HG02852 (cell line): ENCODE measurements around the gene SAE1.
"Not testable (repeated sequence)": the region's sequence is repeated elsewhere in the genome, so short reads cannot be mapped to it uniquely, and the experiment has no call there.

Source experiments
- ATAC-seq: cut with Tn5 transposase; IDR thresholded peaks from one replicate; pipeline ENCODE4 v1.9.1; 2021; ENCODE audit warnings: mild to moderate bottlenecking, moderate library complexity; ENCODE audit not compliant: unreplicated experiment

Gene SAE1

DNA sequence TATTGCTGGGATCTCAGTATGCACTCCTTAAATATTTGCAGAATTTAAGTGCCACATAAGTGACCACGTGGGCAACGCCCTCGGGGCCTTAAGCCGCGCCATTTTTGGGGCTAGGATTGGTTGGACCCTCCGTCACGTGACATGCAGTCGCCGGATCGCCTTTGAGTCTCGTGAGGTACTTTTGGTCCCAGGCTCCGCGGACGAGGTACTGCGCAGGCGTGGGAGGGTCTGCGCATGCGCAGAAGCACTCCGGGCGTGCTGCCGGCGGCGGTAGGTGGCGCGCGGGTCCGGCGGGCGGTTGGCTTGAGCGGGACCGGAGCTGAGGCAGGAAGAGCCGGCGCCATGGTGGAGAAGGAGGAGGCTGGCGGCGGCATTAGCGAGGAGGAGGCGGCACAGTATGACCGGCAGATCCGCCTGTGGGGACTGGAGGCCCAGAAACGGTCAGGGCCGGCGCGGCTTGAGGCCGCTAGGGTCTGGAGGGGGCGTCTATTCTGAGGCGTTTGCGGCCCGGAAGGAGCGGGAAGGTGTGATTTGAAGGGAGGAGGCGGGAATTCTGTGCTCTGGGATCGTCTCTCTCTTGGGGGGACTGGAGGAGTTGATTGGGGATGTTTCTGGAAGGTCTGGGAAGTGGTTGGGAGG lies at the start of gene SAE1:
Gene SAE1, plus strand, starts transcription at position 247 of the 639 bp plus-strand sequence. Its CDS starts 96 bp downstream, at position 343.
- peak; percentile 68 for ATAC-seq

DNA sequence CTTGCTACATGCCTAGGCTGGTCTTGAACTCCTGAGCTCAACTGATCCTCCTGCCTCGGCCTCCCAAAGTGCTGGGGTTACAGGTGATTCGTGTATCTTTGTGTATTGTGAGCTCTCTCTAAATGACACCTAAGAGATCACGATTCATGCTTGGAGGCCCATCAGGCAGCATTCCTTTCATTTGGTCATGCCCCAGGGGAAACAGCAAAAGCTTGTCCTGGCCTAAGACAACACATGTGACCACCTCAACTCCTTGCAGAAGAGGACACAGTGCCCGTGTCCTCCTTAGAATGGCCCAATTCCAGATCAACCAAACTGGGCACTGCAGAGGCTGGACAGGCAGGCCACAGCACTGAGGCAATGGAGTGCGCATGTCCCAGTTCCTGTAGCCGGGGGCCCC lies 49.5 kb upstream of the SAE1 start:
- ATAC-seq, result no peak

- ATAC-seq, result no peak
Observed at GRCh38 chr19:47082493-47082892, 48.1 kb upstream of the SAE1 start.

GRCh38 chr19:47084879-47085439 lies 45.7 kb upstream of the SAE1 start:
- no peak for ATAC-seq

GRCh38 chr19:47086280-47086679 lies 44.4 kb upstream of the SAE1 start:
- ATAC-seq, result no peak

DNA sequence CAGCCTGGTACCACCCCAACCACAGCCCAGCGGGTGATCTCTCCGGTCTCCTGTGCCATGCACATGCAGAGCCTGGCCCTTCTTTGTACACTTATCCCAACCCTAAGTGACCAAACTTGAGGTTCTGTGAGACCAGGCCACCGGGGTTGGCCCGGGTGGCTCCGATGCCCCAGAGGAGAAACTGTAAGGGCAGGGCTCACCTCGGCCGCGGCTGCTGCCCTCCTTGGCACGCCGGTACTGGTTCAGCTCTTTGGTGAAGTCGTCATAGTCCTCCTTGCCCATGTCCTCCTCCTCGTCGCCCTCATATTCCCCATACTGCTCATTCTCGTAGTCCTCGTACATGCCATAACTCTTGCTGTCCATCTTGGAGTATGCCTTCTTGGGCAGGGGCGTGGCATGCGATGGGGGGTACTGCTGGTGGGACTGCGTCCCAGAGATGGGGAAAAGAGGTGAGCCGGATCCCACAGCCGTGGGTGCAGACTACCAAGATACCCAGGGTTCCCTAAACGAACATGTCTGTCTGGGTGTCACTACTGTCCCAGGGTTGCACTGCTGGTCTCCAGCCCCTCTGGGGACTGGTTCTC lies 40.8 kb upstream of the SAE1 start:
- ATAC-seq, result no peak

- no peak for ATAC-seq
Observed at GRCh38 chr19:47093254-47093653, 37.4 kb upstream of the SAE1 start.

DNA sequence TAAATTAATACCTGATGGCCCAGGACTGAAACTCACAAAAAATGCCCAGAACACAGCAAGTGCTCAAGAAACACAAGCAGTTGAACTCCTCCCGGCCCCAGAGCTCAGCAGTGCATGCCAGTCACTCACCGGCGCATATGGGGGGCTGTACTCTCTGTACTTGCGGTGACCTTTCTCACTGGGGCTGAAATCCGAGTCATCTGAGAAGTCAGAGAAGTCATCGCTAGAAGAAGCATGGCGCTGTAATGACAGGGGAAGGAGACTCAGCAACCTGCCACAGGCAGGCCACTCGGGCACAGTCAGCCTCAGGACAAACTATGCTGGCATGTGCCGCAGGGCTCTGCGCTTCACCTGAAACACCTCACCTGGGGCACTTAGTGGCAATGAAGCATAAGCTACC lies 36.8 kb upstream of the SAE1 start:
- ATAC-seq, result peak; percentile 66

GRCh38 chr19:47094557-47095475 lies 35.8 kb upstream of the SAE1 start:
- no peak for ATAC-seq

DNA sequence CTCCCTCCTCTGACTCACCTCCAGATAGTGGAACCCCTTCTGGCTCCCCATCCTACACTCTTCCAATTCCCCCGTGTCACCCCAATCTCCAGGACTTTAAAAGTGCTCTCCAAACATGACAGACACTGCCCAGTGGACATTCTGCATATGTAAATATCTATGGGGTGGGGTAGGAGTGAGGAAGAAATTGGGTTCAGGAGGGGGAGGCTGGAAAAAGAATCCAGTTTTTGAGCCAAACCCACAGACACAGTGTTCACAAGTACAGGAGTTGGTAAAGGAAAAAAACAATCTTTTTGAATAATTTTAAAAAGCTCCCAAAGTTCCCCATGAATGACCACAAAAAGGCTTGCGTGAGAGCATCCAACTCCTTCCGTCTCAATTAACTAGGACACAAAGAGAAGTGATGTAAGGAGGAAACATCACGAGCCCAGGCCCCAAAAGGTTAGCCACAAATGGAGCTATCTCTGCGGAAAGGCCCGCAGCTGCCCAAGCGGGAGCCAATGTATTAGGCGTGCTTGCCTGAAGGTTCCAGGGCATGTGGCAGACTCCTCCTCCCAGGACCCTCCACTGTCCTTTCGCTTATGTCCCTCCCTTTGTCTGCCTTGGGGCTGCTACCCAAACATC lies 35.0 kb upstream of the SAE1 start:
- ATAC-seq, result no peak

DNA sequence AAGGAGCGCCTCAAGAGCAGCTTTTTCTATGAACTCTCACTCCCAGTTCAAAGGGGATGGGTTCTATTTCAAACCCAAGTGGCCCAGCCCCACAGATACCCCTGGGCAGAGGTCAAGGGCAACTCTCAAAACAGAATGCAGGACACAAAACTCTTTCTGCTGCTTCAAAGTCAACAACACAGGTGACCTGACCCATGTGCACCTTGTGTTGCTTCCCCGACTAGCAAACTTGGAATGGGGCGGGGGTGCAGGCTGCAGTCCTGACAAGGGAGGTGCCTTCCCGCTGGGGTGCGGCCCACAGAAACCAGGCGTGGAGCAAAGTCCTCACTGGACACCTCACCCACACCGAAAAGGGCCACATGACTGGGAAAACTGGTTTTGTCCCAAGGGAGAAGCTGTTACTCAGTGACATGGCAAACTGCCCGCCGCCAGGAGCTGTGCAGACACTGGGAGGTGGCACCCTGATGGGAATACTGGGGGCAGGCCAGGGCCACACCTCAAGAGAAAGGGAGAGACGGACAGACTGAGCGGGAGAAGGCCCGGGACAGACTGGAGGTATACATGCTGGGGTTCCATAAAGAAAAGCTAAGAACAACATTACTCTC lies 34.4 kb upstream of the SAE1 start:
- no peak for ATAC-seq

GRCh38 chr19:47096721-47097120 lies 33.9 kb upstream of the SAE1 start:
- ATAC-seq, result no peak

GRCh38 chr19:47097396-47098201 lies 33.0 kb upstream of the SAE1 start:
- ATAC-seq, result no peak

GRCh38 chr19:47098608-47099007 lies 32.0 kb upstream of the SAE1 start:
- ATAC-seq, result no peak

DNA sequence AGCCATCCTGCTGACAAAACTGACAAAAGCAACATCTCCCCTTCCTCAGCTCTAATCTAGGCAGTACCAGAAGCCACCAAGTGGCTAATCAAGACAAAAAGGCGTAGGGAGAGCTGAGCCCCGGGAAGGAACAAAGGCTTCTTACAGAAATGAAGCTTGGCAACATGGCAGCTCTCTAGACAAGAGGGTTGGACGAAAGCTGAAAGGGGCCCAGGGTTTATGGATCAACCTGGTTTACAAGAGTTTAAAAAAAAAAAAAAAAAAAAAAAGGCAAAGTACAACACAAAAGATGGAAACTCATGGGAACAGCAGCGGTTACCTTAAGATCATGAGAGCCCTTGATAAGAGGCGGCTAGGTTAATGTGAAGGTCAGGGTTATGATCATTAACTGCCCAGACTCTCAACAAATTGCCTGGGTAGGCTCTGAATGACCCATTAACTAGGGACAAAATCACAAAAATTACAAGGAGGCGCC lies 31.0 kb upstream of the SAE1 start:
- ATAC-seq, result no peak

DNA sequence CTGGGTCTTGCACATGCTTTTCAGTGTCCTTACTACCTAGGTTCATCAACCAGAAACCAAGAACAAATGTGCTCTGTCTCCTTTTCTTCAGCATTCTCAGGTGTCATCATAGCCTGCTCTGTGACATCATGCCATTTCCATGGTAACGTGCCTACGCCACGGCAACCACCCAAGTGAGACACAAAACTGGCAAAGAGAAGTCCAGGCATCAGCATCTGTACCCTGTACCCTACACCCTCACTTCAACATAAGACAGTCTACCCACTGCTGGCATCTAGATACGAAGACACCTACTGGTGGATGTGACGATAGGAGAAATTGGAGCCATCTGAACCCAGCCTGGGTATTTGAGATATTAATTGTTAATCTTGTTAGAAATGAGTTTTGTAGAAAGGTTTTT lies 30.3 kb upstream of the SAE1 start:
- no peak for ATAC-seq

GRCh38 chr19:47101116-47101515 lies 29.5 kb upstream of the SAE1 start:
- not testable (repeated sequence) for ATAC-seq

- no peak for ATAC-seq
Observed at GRCh38 chr19:47102346-47103060, 28.1 kb upstream of the SAE1 start.

DNA sequence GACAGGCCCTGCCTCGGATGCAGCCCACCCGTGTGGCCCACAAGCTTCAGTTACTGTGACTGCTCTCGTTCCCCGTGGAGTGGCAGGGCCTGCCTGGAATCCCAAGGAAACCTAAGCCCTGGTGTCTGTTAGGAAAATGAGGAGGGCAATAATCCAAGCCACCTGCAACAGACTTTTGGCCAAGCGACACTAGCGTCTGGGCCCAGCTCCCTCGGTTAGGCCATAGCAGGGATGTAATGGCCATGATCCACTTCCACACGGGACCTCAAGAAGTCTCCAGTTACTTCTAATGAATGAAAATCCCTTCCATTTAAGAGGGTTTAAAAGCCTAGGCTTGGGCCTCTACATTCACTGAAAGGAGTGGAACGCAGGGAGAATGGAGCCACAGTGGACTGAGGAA lies 26.0 kb upstream of the SAE1 start:
- ATAC-seq, result no peak
